ENCODE measurements around the gene SH2B2. TPM values are rescaled to one million over a fixed set of nuclear protein-coding genes. Genes with fewer than 3 reads are reported as not detected.

SH2B2 gene
- total RNA-seq, 1 experiment from 2014 or later: 6.2 TPM

DNA sequence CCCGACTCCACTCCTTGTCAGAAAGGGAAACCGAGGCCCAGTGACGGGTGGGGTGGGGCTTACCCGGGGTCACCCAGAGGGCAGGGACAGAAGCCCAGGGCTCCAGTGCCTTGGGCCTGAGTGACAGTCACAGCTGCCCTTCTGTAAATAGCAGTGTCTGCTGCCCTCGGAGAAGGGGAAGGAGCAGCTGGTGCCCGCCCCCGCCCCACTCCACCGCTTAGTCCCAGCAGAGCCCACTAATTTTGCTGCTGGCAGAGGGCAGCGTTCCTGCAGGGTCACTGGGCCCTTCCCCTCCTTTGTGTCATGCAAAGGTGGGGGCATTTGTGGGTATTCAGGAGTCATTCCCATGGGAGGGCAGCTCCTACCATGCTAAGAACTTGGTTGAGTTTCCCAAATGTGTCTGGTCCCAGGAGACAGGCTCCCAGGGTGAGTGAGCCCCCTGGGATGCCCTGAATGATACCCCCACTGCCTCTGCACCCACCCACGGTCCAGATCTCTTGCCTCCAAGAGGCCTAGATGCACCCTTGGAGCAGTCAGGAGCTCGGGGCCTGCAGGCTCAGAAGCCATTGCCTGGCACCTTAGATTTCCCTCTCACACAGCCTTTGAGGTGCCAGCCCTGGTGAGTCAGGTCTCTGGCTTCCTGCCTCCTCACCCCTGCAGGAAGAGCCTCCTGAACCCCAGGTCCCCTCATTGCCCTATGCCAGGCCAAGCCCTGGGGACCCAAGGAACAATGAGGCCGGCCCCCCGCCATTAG lies 17.2 kb downstream of the SH2B2 start:
- Histone ChIP-seq H3K27me3 (ENCODE audit: control insufficient read depth, insufficient read depth, low read length) (peaks cover 6% of the 10 kb centered on the region; the same call in 1 of the 2 replicates), H3K36me3 (replicated peaks; ENCODE audit: control insufficient read depth, insufficient read depth, low read length) (no peaks in the 10 kb centered on the region; the same call in 1 of the 2 replicates), H3K4me3 (ENCODE audit: insufficient read depth, low read depth, low read length) (no peak overlapping the region)
- no peak for DNase-seq

DNA sequence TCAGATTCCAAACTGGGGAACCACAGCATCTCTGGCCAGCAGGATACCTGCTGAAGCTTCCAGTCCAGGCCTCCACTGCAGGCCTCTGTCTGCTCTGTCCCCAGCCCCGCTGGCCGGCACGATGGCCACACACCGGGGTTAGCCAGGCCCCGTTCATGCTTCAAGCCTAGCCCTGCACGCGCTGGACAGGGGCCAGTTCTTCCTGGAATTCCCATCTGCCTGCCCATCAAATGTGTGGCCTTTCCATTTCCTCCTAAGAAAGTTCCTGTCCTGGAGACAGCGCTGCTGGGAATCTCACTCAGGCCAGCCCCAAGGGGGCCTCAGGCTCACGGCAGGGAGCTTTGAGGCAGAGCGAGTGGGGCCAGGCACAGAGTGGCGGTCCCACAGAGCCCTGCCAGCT lies 18.0 kb downstream of the SH2B2 start:
- H3K36me3 ChIP-seq (replicated peaks; ENCODE audit: control insufficient read depth, insufficient read depth, low read length): no peaks in the 10 kb centered on the region; the same call in 1 of the 2 replicates
- H3K4me3 ChIP-seq (ENCODE audit: insufficient read depth, low read depth, low read length): no peak overlapping the region
- H3K27me3 ChIP-seq (ENCODE audit: control insufficient read depth, insufficient read depth, low read length): peaks cover 6% of the 10 kb centered on the region; the same call in 1 of the 2 replicates
- DNase-seq: no peak

DNA sequence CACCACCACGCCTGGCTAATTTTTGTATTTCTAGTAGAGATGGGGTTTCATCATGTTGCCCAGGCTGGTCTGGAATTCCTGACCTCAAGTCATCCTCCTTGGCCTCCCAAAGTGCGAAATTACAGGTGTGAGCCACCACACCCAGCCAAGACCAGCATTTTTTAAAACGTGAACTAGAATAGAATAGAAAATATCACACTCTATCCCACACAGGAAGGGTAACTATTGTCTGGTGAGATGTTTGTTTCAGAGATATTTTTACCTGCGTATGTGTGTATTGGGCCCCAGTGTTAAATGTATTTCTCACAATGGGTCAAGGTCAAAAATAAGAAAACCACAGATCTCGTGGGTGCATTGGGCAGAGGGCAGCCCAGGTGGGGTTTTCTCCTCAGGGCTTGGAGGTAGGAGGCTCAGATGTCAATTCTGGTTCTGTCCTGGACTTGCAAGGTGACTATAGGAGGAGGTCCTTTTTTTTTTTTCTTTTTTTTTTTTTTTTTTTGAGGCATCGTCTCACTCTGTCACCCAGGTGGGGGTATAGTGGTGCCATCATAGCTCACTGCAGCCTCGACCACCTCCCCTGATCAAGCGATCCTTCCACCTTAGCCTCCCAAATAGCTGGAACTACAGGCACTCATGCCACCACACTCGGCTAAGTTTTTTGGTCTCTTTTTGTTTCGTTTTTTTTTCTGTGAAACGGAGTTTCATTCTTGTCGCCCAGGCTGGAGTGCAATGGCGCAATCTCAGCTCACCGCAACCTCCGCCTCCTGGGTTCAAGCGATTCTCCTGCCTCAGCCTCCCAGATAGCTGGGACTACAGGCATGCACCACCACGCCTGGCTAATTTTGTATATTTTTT lies 19.0 kb downstream of the SH2B2 start:
- H3K36me3 ChIP-seq (replicated peaks; ENCODE audit: control insufficient read depth, insufficient read depth, low read length): no peaks in the 10 kb centered on the region; the same call in 1 of the 2 replicates
- DNase-seq: no peak
- H3K27me3 ChIP-seq (ENCODE audit: control insufficient read depth, insufficient read depth, low read length): peaks cover 1% of the 10 kb centered on the region; the same call in 1 of the 2 replicates
- H3K4me3 ChIP-seq (ENCODE audit: insufficient read depth, low read depth, low read length): no peak overlapping the region

DNA sequence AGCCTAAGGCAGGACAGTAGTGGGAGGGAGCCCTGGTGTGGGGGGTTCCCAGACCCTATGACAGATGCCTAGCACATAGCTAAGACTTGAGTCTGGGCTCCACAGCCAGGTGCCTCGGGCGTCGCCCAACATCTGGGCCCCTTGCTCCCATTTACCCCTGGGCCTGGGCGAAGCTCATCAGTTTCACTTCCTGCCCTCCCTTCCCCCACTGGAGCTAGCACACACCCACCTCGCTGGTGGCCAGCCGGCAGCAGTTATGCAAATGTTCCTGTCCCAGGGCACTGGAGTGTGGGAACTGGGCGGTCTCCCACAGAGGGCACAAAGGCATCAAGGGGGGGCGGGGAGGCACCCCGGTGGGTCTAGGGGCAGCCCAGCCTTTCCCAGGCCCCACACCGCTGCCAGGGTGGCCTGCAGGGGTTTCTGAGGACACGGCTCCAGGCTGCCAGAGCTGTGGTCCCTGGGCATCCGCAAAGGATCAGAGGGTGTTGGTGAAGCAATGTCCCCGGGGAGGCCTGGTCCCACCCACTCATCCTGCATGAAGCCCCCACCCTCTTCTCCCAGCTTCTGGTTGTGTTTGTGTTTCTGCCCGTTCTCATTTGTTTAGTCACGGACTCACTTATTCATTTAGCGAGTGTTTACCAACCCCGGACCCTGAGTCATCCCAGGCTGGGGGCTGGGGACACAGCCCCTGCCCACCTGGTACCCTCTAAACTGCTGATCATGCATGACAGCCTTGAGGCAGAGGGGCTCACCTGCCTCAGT lies 20.4 kb downstream of the SH2B2 start:
- peak; percentile 85 for DNase-seq
- Histone ChIP-seq H3K27me3 (ENCODE audit: control insufficient read depth, insufficient read depth, low read length) (no peaks in the 10 kb centered on the region), H3K4me3 (ENCODE audit: insufficient read depth, low read depth, low read length) (no peak overlapping the region), H3K36me3 (replicated peaks; ENCODE audit: control insufficient read depth, insufficient read depth, low read length) (no peaks in the 10 kb centered on the region; the same call in 1 of the 2 replicates)

DNA sequence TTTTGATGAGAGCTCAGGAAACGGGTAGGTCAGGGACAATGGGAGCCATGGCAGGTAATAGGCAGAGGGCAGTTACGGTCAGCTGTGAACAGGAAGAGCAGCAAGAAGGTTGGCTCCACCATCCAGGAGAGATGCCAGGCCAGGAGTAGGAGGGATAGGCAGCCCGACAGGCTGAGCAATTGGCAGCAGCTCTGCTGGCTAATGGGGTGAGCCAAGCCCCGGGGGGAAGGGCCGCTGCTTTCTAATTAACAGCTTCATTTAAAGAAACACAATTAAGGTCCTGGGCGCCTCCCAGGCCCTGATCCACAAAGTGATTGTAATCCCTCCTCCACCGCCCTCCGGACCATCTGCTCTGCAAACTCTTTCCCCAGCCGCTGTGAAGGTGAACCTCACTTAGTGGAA lies 23.7 kb downstream of the SH2B2 start:
- Histone ChIP-seq H3K27me3 (ENCODE audit: control insufficient read depth, insufficient read depth, low read length) (no peaks in the 10 kb centered on the region), H3K4me3 (ENCODE audit: insufficient read depth, low read depth, low read length) (no peak overlapping the region), H3K36me3 (replicated peaks; ENCODE audit: control insufficient read depth, insufficient read depth, low read length) (no peaks in the 10 kb centered on the region)
- DNase-seq: peak; percentile 44

DNA sequence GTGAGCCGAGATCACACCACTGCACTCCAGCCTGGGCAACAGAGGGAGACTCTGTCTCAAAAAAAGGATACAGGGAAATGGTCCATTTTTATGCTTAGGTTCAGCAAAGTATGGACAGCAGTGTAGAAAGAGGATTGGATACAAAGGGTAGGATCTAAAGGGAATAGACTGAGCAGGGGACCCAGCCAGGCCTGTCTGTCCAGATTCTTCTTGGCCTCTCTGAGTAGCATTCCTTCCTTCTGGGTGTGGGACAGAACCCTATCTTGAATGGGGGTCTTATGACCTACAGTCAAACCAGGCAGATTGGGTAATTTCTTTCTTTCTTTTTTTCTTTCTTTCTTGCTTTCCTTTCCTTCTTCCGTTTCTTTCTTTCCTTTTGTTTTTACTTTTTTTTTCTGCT lies 25.6 kb downstream of the SH2B2 start:
- Histone ChIP-seq H3K36me3 (replicated peaks; ENCODE audit: control insufficient read depth, insufficient read depth, low read length) (no peaks in the 10 kb centered on the region), H3K4me3 (ENCODE audit: insufficient read depth, low read depth, low read length) (no peak overlapping the region), H3K27me3 (ENCODE audit: control insufficient read depth, insufficient read depth, low read length) (no peaks in the 10 kb centered on the region)
- DNase-seq: peak; percentile 7

- Histone ChIP-seq H3K4me3 (ENCODE audit: insufficient read depth, low read depth, low read length) (no peak overlapping the region), H3K36me3 (replicated peaks; ENCODE audit: control insufficient read depth, insufficient read depth, low read length) (no peaks in the 10 kb centered on the region), H3K27me3 (ENCODE audit: control insufficient read depth, insufficient read depth, low read length) (no peaks in the 10 kb centered on the region)
- peak; percentile 27 for DNase-seq
These were observed 27.5 kb downstream of the SH2B2 start for GRCh38 chr7:102313997-102314780.

- peak; percentile 87 for DNase-seq
- Histone ChIP-seq H3K36me3 (replicated peaks; ENCODE audit: control insufficient read depth, insufficient read depth, low read length) (no peaks in the 10 kb centered on the region), H3K4me3 (ENCODE audit: insufficient read depth, low read depth, low read length) (no peak overlapping the region), H3K27me3 (ENCODE audit: control insufficient read depth, insufficient read depth, low read length) (peaks cover 4% of the 10 kb centered on the region; the same call in 1 of the 2 replicates)
These were observed 30.8 kb downstream of the SH2B2 start for GRCh38 chr7:102317231-102318059.

- H3K27me3 ChIP-seq (ENCODE audit: control insufficient read depth, insufficient read depth, low read length): peaks cover 4% of the 10 kb centered on the region; the same call in 1 of the 2 replicates
- peak; percentile 61 for DNase-seq
- H3K36me3 ChIP-seq (replicated peaks; ENCODE audit: control insufficient read depth, insufficient read depth, low read length): no peaks in the 10 kb centered on the region
- H3K4me3 ChIP-seq (ENCODE audit: insufficient read depth, low read depth, low read length): no peak overlapping the region
These were observed 31.9 kb downstream of the SH2B2 start for GRCh38 chr7:102318482-102318971.

- no peak overlapping the region for H3K4me3 ChIP-seq (ENCODE audit: insufficient read depth, low read depth, low read length)
- peak; percentile 47 for DNase-seq
- peaks cover 4% of the 10 kb centered on the region; the same call in 1 of the 2 replicates for H3K27me3 ChIP-seq (ENCODE audit: control insufficient read depth, insufficient read depth, low read length)
- H3K36me3 ChIP-seq (replicated peaks; ENCODE audit: control insufficient read depth, insufficient read depth, low read length): no peaks in the 10 kb centered on the region
These were observed 33.0 kb downstream of the SH2B2 start for GRCh38 chr7:102319671-102320070.

DNA sequence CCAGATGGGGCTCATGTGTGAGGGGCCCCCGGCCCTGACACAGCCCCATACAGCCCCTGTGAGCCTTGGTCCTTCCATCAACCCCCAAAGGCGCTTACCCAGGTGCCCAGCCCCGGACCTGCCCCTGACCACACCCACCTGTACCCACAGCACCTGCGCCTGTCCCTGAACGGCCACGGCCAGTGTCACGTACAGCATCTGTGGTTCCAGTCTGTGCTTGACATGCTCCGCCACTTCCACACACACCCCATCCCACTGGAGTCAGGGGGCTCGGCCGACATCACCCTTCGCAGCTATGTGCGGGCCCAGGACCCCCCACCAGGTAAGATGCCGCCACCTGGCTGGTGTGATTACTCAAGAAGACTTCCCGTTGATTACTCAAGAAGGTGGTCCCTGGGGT lies 33.5 kb downstream of the SH2B2 start:
- H3K36me3 ChIP-seq (replicated peaks; ENCODE audit: control insufficient read depth, insufficient read depth, low read length): no peaks in the 10 kb centered on the region
- H3K4me3 ChIP-seq (ENCODE audit: insufficient read depth, low read depth, low read length): no peak overlapping the region
- H3K27me3 ChIP-seq (ENCODE audit: control insufficient read depth, insufficient read depth, low read length): peaks cover 4% of the 10 kb centered on the region; the same call in 1 of the 2 replicates
- no peak for DNase-seq

DNA sequence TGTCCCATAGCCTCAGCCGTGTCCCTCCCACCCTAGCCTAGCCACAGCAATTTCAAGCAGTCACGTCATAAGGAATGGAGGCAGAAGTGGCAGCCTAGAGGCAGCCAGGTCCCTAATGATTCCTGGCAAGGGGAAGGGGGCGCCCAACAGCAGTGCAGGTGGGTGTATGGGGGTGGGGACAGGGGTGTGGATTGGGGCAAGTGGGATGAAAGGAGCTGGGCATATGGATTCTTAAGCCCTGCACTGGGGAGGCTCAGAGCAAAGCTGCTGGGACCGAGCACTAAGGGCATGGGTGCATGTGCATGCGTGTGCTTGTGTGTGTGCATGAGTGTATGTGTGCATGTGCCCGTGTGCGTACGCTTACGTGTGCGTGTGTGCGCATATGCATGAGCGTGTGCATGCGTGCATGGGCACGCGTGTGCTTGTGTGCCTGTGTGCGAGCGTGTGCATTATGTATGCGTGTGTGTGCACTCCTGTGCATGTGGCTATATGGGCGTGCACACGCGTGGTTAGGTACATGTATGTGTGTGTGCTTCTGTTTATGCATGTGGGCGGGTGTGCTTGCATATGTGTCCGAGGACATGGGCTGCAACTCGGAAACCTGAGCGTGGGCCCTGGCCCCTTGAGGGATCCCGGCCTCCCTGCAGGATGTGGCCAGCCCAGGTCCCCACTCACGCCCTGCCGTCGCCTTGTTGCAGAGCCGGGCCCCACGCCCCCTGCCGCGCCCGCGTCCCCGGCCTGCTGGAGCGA lies 34.1 kb downstream of the SH2B2 start:
- peaks cover 4% of the 10 kb centered on the region; the same call in 1 of the 2 replicates for H3K27me3 ChIP-seq (ENCODE audit: control insufficient read depth, insufficient read depth, low read length)
- H3K36me3 ChIP-seq (replicated peaks; ENCODE audit: control insufficient read depth, insufficient read depth, low read length): no peaks in the 10 kb centered on the region
- DNase-seq: peak; percentile 76
- peak overlapping the region; percentile 5; the same call in 1 of the 2 replicates for H3K4me3 ChIP-seq (ENCODE audit: insufficient read depth, low read depth, low read length)
